ENCODE measurements around the gene UBE2QL1.

Gene UBE2QL1

DNA sequence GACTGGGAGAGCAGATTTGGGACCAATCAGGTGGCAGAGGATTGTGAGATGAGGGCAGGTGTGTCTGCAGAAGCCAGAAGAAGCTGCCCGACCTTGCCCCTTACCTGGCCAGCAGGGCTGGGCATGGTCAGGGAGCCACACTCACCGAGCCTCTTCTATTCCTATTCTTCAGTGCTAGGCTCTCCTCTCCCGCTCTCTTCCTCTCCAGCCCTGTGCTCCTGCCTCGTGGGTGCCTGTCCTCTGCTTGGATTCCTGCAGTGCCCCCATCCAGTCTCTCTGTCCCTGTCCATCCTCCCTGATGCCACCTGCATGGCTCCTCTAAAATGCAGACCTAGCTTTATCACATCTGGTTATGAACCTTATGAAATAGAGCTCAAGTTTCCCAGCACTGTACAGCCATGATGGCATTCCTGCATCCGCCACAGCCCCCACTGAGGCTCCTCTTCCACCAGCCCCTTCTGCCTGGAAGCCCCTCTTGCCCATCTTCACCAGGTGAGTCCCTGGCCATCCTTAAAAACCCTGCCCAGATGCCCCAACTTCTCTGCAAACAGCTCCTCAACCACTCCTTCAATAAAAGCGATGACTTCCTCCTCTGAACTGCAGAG is 8.2 kb downstream of the UBE2QL1 start:
- DNase-seq = no peak

- DNase-seq = no peak
Observed at GRCh38 chr5:6457592-6457991, 8.9 kb downstream of the UBE2QL1 start.

DNA sequence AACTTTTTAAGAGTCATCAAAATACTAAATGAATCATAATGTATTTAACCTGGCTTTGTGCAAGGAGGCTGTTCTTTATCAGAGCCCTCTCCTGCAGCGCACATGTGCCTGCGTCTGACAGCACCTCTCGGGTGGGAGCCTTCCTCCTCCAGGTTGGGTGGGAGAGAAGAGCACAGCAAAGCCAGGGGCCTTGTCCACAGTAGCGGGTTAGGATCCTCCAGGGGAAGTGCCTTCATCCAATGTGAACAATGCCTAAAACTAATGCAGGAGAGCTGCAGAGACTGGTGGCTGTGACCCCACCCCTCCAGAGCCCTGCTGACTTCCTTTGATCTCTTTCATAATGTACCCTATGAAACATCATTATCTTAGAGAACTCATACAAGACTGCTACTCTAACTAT is 10.2 kb downstream of the UBE2QL1 start:
- no peak for DNase-seq

GRCh38 chr5:6459896-6460295 is 11.2 kb downstream of the UBE2QL1 start:
- no peak for DNase-seq

DNA sequence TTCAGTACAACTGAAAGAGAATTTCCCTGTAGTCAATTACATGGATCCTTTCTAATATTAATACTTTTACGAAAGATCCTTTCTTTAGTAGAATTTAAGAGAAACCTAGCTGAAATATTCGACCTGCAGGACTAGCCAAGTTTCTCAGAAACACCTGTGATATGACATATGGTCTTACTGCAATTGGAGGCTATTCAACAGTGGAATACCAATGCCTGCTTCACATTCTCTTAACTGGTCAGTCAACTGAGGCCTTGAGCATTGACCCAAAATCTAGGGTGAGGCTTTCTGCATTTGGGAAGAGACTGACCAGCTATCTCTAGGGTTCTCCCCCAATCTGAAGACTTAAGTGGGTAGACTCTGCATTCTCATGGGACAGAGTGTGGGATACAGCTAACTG is 12.3 kb downstream of the UBE2QL1 start:
- DNase-seq = no peak

- DNase-seq = peak; percentile 28
Observed at GRCh38 chr5:6461793-6462650, 13.4 kb downstream of the UBE2QL1 start.

- no peak for DNase-seq
Observed at GRCh38 chr5:6462671-6463070, 14.0 kb downstream of the UBE2QL1 start.

DNA sequence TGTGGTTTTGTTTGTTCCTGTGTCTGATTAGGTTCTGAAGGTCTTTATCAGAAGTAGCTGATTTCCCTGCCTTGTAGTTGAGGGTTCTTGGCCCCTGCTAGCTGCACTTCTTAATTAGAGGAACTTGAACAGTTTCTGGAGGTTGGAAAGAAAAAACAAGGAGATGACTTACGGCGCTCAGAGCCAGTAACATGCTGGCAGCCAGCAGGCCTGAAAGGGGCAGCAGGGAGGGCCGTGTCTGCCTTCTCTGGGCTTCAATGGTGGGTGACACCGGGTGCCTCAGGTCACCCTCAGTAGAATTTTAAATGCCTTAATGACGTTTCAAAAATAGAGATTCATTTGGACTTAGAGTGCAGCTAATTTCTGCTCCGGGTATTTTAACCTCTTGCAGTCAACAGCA is 15.8 kb downstream of the UBE2QL1 start:
- DNase-seq = no peak

DNA sequence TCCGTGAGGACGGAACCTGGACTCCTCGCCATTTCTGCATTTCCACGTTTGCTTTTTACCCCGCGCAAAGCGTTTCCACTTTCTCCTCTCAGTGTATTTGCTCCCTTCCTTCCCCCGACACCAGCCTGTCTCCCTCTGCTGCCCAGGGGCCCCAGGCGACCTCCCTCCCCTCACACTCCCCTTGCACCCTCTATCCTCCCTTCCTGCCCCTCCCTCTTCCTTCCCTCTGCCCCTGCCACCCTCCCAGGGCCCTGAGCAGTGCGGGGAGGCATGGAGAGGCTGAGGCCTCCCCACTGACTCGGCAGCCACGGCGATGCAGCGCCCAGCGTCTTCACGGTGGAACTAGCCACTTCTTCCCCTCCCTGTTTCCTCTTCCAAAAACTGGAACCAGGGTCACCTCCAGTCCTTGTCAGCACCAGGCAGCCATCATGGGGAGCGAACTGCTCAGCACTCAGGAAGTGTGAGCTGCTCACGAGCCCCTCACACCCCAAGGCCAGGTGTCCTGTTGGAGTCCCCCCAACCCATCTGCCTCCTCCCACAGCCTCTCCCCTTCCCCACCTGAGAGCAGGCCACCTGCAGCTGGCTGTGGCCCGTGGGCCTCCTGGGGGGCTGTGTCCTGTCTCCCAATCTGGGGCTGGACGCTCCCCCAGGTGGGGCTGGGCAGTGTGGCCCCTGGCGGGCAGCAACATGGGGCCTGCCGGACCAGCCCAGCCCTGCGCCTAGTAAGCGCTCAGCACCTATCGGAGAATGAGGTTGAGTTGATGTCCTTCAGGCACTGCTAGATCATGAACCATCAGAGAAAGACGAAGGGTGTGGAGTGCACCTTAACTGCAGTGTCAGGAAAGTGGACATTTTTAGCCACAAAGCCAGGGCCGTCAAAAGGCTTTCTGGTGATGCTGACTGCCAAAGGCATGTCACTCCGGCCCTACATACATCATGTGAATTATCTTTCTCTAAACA is 17.5 kb downstream of the UBE2QL1 start:
- peak; percentile 33 for DNase-seq

GRCh38 chr5:6466975-6467567 is 18.4 kb downstream of the UBE2QL1 start:
- DNase-seq = no peak

DNA sequence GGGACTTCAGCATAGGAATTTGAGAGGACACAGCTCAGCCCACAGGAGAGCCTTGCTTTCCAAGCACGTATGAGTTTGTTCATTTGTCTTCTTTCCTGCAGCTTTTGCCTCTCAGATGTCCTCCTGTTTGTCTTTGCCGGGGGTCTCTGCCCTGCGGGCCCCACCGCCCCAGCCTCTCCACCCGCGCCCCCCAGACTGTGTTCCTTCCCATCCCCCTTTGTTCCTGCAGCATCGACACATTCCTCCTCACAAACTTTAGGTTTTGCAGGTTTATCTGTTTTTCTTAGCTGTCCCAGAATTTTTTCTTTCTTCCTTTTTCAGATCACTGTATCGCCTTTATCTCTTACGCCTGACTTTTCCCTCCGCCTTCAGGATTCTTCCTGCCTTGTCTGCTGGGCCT is 18.9 kb downstream of the UBE2QL1 start:
- DNase-seq = no peak

GRCh38 chr5:6468104-6468503 is 19.4 kb downstream of the UBE2QL1 start:
- no peak for DNase-seq

GRCh38 chr5:6468870-6469269 is 20.2 kb downstream of the UBE2QL1 start:
- no peak for DNase-seq

DNA sequence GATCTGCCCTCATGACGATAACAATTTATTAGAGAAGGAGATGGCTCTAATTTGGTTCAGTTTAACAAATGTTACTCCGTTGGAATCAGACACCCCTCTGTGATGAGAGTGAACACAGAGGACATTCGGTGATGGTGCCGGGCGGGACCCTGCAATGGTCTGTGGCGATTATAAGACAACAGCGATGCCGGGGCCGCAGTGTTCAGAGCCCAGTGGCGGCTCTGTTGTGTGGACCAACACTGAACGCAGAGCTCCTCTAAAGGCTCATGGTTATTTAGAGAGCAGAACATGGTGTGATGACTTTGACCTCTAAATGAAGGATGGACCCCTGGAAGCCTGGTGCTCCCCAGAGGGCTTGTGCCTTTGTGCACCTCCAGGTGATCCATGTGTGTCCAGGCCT is 21.2 kb downstream of the UBE2QL1 start:
- peak; percentile 6 for DNase-seq

- DNase-seq = no peak
Observed at GRCh38 chr5:6470672-6471071, 22.0 kb downstream of the UBE2QL1 start.

DNA sequence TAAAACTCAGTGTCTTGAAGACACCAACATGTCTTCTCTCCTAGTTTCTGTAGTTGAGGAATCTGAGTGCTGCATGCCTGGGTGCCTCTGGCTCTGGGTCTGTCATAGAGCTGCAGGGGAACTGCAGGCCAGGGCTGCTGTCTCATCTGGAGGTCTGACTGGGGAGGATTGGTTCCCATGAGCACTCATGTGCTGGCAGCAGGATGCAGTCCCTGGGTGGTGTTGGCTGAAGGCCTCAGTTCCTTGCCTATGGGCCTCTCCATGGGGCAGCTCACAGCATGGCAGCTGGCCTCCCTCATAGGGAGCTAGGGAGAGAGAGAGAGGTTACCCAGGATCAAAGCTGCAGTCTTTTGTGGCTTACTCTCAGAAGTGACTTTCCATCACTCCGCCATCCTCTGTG is 22.6 kb downstream of the UBE2QL1 start:
- DNase-seq = peak; percentile 22

DNA sequence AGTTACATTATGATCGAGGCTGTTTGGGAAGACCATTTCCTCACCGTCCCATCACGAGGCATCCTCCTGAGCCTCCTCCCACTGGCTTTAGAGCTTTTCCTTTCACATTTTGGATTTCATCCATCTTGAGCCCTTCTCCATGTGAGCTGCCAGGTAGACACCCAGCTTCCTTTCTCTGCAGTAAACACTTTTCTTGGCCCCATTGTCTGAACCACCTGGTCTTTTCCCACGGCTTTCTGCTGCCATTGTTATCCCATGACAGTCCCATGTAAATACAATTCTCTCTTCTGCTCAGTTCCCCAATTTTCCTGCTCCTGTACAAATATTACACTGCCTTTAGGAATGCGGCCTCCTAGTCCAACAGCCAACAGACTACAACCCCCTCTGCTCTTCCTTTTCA is 24.1 kb downstream of the UBE2QL1 start:
- DNase-seq = no peak

DNA sequence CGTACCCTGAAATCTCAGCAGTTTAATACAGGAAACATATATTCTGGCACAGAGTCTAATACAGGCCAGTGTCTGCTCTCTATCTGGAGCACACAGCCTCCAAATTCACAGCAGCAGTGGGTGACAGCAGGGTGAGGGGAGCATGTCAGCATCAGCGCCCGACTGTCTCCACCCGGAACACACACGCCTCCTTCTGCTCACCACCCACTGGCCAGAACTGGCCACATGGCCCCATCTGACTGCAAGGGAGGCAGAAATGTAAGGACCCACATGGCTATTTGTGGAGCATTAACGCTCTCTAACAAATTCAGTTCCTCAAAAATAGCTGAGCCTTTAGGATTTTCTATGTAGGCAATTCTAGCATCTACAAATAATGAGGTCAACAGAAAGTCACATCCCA is 24.6 kb downstream of the UBE2QL1 start:
- no peak for DNase-seq

- peak; percentile 10 for DNase-seq
Observed at GRCh38 chr5:6475626-6476312, 27.1 kb downstream of the UBE2QL1 start.

DNA sequence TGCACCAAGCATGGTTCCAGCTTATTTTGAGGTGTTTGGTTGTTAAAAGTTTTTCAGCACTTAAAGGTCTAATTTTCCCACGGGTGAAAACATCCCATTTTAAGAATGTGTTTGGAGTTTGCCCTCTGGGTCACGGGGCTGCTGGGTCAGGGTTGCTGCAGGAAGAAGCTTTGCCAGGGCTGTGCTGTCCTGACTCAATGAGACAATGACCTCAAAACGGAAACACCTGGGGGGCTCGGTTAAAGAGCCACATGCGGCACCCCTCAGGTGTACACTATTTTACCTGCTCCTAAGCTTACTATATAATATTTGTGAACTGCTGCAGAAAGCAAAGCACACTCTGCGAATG is 27.6 kb downstream of the UBE2QL1 start:
- DNase-seq = peak; percentile 1

- DNase-seq = peak; percentile 8
Observed at GRCh38 chr5:6478793-6479192, 30.1 kb downstream of the UBE2QL1 start.

Data from activated CD8-positive, alpha-beta memory T cell treated with anti-CD3 and anti-CD28 coated beads, Interleukin-2, amount 50 U/mL, for 48 hours (primary cell).